ENCODE measurements around the gene SYNGR4.

The SYNGR4 gene

GRCh38 chr19:48397263-48398101 lies 33.3 kb downstream of the SYNGR4 start:
- no peak for DNase-seq

- no peak for DNase-seq
These were observed 33.9 kb downstream of the SYNGR4 start for GRCh38 chr19:48398102-48398374.

- peak; percentile 74 for DNase-seq
These were observed 34.4 kb downstream of the SYNGR4 start for GRCh38 chr19:48398375-48399235.

DNA sequence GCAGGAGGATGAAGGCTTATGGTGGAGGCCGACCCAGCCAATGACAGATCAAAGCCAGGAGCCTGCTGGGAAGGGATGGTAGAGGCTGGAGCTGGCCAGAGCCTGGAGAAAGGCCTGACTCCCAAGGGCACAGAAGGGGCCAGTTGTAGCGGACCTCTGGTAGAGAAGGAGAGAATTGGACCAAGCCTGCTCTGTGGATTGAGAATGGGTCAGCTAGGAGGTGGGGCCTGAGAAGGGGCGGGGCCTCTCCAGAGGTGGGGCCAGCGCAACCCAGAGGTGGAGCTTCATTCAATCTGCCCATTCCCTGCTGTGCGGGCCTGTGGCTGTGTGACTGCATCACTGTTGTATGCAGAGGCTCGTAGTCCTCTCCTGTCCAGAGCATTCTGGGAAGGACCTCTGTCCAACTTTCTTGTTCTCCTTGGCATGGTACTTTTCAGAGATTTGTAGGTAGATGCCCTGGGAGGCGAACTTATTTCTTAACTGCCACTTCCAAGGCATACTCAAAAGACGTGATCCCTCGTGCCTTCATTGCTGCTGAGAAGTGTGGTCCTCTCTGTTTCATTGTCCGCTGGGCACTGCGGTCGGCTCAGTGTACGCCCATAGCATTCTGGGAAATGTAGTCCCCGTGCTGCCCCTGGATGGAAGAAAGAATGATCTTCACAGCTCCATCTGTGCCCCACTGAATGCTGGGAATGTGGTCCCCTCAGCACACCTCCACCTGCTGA lies 36.0 kb downstream of the SYNGR4 start:
- no peak for DNase-seq

GRCh38 chr19:48401287-48401686 lies 37.1 kb downstream of the SYNGR4 start:
- no peak for DNase-seq

GRCh38 chr19:48403606-48404005 lies 39.4 kb downstream of the SYNGR4 start:
- peak; percentile 24 for DNase-seq

DNA sequence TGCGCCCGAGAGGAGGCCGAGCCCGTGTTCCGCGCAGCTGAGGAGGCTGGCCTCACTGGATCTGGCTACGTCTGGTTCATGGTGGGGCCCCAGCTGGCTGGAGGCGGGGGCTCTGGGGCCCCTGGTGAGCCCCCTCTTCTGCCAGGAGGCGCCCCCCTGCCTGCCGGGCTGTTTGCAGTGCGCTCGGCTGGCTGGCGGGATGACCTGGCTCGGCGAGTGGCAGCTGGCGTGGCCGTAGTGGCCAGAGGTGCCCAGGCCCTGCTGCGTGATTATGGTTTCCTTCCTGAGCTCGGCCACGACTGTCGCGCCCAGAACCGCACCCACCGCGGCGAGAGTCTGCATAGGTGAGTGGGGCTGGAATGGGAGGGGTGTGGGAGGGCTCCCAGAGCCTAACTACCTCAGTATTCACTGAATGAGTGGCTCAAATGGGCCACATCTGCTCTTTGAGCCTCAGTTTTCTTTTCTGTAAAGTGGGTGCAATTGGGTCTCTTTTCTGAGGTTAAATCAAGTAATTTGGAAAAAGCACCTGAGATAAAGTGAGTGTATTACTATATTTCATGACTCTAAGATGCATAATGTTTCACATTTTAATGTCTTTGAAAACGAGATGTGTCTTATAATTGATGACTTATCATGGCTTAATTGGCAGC lies 41.0 kb downstream of the SYNGR4 start:
- DNase-seq, result no peak

- DNase-seq, result no peak
These were observed 41.7 kb downstream of the SYNGR4 start for GRCh38 chr19:48405850-48406249.

- DNase-seq, result no peak
These were observed 49.9 kb downstream of the SYNGR4 start for GRCh38 chr19:48413879-48414587.

- DNase-seq, result no peak
These were observed 51.2 kb downstream of the SYNGR4 start for GRCh38 chr19:48415395-48415794.

GRCh38 chr19:48415806-48416221 lies 51.6 kb downstream of the SYNGR4 start:
- DNase-seq, result no peak

DNA sequence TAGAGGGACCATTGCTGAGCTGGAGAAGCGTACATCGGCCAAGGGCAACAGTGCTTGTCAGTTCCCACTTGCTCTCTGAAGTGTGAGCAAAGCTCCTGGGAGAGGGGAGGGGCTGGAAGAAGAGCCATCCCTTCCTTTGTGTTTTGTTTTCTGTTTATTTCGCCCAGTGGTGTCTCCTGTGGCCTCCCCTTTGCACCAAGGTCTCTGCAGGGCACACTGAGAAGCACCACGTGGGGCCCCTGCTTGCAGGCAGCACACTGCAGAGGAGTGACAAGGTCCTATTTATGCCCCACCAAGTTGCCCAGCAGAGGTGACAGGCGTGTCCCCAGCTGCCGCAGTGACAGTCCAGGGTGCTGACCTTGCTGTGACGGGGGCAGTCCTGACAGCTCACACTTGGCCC lies 53.3 kb downstream of the SYNGR4 start:
- DNase-seq, result no peak

DNA sequence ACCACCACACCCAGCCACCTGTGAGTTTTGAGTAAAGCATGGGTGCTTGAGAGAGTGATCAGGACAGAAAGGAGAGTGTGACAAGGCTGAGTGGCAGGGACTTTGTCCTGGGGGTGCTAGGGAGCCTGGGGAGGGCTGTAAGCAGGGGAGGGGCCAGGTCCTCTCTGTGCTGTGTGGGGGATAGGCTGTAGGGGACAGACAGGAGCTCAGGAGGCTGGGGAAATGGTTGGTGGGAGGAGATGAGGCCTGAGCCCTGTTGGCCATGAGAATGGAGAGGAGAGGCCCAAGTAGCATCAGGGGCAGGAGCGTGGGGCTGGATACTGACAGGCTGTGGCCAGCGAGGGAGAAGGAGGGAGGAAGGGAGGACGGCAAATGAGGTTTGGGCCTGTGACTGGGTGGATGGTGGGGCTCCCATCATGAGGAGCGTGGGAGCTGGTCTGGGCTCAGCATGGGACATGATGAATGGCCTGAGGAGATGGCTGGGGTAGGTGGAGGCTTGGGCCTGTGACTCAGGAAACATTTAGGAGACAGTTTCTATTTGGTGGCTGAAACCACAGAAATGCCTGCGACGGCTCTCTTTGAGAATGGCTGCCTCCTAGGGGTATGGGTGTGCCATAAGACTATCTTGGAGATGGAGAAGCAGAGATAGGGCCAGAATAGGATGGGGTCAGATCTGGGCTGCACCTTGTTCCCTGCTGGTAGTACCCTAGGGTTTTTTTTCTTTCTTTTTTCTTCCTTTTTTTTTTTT lies 54.3 kb downstream of the SYNGR4 start:
- no peak for DNase-seq

GRCh38 chr19:48419158-48419920 lies 55.2 kb downstream of the SYNGR4 start:
- peak; percentile 28 for DNase-seq

- DNase-seq, result no peak
These were observed 57.4 kb downstream of the SYNGR4 start for GRCh38 chr19:48421548-48421947.

DNA sequence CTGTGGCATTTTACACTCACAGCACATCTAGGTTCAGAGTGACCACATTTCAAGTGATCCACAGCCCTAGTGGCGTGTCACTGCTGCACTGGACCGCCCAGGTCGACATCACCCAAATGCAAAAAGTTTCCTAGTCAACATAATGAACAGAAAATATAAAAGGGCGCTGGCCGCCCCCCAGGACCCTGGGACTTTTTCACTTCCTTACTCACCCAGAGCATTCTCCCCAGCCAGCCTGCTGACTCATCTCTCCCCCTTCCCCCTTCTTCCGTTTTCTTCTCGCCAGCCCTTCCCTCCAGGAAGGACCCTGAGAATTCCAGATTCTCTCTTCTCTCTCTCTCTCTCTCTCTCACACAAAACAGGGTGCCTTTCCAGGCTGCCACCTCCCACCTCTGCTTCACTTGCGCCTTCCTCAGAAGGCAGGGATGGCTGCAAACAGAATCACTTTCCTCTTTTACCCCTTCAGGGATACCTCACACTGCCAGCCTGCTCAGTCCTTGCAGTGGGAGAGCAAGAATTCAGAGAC lies 60.6 kb downstream of the SYNGR4 start:
- peak; percentile 22 for DNase-seq

Measured in KG1 (cell line).